ENCODE results near the gene PHOX2A.
"Not testable (repeated sequence)": the region's sequence is repeated elsewhere in the genome, so short reads cannot be mapped to it uniquely, and the experiment has no call there.

PHOX2A gene

GRCh38 chr11:72244060-72244360 is at the start of gene PHOX2A:
PHOX2A (minus strand) TSS chr11:72244176; CDS start chr11:72244004, 172 bp downstream.
- H3K9me3 ChIP-seq (ENCODE audit: control insufficient read depth, low read length), result peaks cover 10% of the 10 kb centered on the region
- no peak within 1 kb of the TSS for H3K4me3 ChIP-seq (ENCODE audit: low read length)
- no peak for DNase-seq (ENCODE audit: low read depth)
- no peaks in the 10 kb centered on the region for H3K36me3 ChIP-seq (ENCODE audit: control insufficient read depth, insufficient read depth, low read length, severe bottlenecking)
- H3K4me1 ChIP-seq (ENCODE audit: control insufficient read depth, insufficient read depth, low read length), result peaks cover 9% of the 10 kb centered on the region
- peaks cover 61% of the 10 kb centered on the region for H3K27me3 ChIP-seq (replicated peaks; ENCODE audit: control insufficient read depth, insufficient read depth, low read length)
- H3K9ac ChIP-seq (ENCODE audit: low read length), result no peak within 1 kb of the TSS

DNA sequence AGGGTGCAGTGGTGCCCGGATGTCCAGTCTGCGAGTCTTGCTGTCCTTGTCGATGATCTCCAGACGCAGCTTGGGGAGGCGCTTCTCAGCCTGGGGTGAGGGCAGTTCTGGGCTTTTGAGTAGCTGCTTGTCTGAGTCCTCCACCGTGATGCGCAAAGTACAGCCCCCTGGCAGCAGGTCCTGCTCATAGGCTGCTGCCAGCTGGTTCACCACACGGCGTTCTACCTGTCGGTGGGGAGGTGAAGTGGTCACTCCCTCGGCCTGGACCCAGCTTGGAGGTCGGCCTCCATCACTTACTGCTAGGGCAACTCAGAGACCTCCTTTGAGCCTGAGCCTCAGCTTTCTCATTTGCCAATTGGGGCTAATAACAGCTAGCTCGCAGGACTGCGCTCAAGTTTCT is 49.4 kb upstream of the PHOX2A start:
- no peaks in the 10 kb centered on the region for H3K27me3 ChIP-seq (replicated peaks; ENCODE audit: control insufficient read depth, insufficient read depth, low read length)
- no peaks in the 10 kb centered on the region for H3K4me1 ChIP-seq (ENCODE audit: control insufficient read depth, insufficient read depth, low read length)
- no peak overlapping the region for H3K9ac ChIP-seq (ENCODE audit: low read length)
- H3K4me3 ChIP-seq (ENCODE audit: low read length), result no peak overlapping the region
- DNase-seq (ENCODE audit: low read depth), result no peak
- H3K9me3 ChIP-seq (ENCODE audit: control insufficient read depth, low read length), result no peaks in the 10 kb centered on the region
- H3K36me3 ChIP-seq (ENCODE audit: control insufficient read depth, insufficient read depth, low read length, severe bottlenecking), result peaks cover 35% of the 10 kb centered on the region

DNA sequence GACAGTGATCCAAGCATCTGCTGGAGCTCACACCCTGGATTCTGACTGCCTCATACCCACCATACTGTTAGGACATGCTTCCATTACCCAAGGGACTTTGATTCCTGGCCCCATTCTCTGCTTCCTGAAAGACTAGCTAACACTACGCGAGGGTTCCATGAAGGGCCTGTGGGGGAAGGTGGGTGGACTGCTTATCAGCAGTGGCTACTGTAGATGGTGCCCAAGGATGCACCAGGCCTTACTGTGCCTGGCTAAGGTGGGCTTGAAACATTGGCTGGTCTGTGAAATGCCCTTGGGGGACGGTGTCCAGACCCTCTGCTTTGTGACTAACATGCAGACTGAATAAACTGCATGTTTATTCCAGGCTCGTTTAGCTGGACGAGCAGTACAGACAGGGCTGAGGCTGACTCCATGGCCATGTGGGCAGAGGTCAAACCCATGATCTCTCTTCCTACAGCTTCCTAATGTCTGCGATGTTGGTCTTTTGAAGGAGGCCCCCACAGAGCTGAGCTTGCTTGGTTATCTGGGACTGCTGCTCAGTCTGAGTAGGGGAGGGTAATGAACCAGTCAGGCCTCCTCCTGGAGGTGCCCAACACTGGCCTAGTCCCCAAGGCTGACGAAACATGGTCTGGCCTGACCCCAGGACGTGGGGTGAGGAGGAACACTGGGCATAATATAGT is 48.3 kb upstream of the PHOX2A start:
- no peaks in the 10 kb centered on the region for H3K4me1 ChIP-seq (ENCODE audit: control insufficient read depth, insufficient read depth, low read length)
- DNase-seq (ENCODE audit: low read depth), result no peak
- no peaks in the 10 kb centered on the region for H3K27me3 ChIP-seq (replicated peaks; ENCODE audit: control insufficient read depth, insufficient read depth, low read length)
- no peak overlapping the region for H3K9ac ChIP-seq (ENCODE audit: low read length)
- H3K36me3 ChIP-seq (ENCODE audit: control insufficient read depth, insufficient read depth, low read length, severe bottlenecking), result peaks cover 26% of the 10 kb centered on the region
- no peak overlapping the region for H3K4me3 ChIP-seq (ENCODE audit: low read length)
- H3K9me3 ChIP-seq (ENCODE audit: control insufficient read depth, low read length), result no peaks in the 10 kb centered on the region

- peaks cover 24% of the 10 kb centered on the region for H3K36me3 ChIP-seq (ENCODE audit: control insufficient read depth, insufficient read depth, low read length, severe bottlenecking)
- DNase-seq (ENCODE audit: low read depth), result peak; percentile 30
- H3K4me1 ChIP-seq (ENCODE audit: control insufficient read depth, insufficient read depth, low read length); H3K9ac ChIP-seq (ENCODE audit: low read length); H3K4me3 ChIP-seq (ENCODE audit: low read length); H3K27me3 ChIP-seq (replicated peaks; ENCODE audit: control insufficient read depth, insufficient read depth, low read length); H3K9me3 ChIP-seq (ENCODE audit: control insufficient read depth, low read length): not testable (repeated sequence)
These were observed 46.8 kb upstream of the PHOX2A start for GRCh38 chr11:72290741-72291140.

GRCh38 chr11:72287293-72287692 is 43.3 kb upstream of the PHOX2A start:
- DNase-seq (ENCODE audit: low read depth), result no peak
- Histone ChIP-seq H3K4me1 (ENCODE audit: control insufficient read depth, insufficient read depth, low read length) (no peaks in the 10 kb centered on the region), H3K9ac (ENCODE audit: low read length) (no peak overlapping the region), H3K4me3 (ENCODE audit: low read length) (no peak overlapping the region), H3K27me3 (replicated peaks; ENCODE audit: control insufficient read depth, insufficient read depth, low read length) (peaks cover 6% of the 10 kb centered on the region), H3K36me3 (ENCODE audit: control insufficient read depth, insufficient read depth, low read length, severe bottlenecking) (no peaks in the 10 kb centered on the region), H3K9me3 (ENCODE audit: control insufficient read depth, low read length) (no peaks in the 10 kb centered on the region)

DNA sequence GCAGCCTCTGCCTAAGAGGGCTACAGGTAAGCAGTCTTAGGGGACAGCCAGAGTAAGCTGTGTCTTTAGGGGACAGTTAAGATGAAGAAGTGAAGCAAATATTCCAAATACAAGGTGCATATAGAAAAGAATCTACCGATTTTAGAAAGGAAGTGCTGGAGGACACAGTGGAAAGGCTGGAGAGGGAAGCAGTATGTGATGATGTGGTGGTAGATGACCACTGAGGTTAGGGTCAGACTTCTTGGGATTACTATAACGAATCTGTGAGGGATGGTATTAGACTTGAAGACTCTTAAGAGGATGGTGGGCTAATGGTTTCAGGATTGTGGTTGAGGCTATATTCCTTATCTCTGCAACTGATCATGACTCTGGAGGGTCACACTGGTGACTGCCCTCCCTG is 40.0 kb upstream of the PHOX2A start:
- no peaks in the 10 kb centered on the region for H3K9me3 ChIP-seq (ENCODE audit: control insufficient read depth, low read length)
- H3K27me3 ChIP-seq (replicated peaks; ENCODE audit: control insufficient read depth, insufficient read depth, low read length), result peaks cover 6% of the 10 kb centered on the region
- H3K4me1 ChIP-seq (ENCODE audit: control insufficient read depth, insufficient read depth, low read length), result peaks cover 8% of the 10 kb centered on the region
- no peaks in the 10 kb centered on the region for H3K36me3 ChIP-seq (ENCODE audit: control insufficient read depth, insufficient read depth, low read length, severe bottlenecking)
- H3K4me3 ChIP-seq (ENCODE audit: low read length), result no peak overlapping the region
- H3K9ac ChIP-seq (ENCODE audit: low read length), result no peak overlapping the region
- no peak for DNase-seq (ENCODE audit: low read depth)

GRCh38 chr11:72280726-72281315 is 36.8 kb upstream of the PHOX2A start:
- Histone ChIP-seq H3K9me3 (ENCODE audit: control insufficient read depth, low read length) (no peaks in the 10 kb centered on the region), H3K9ac (ENCODE audit: low read length) (no peak overlapping the region), H3K27me3 (replicated peaks; ENCODE audit: control insufficient read depth, insufficient read depth, low read length) (peaks cover 6% of the 10 kb centered on the region), H3K4me3 (ENCODE audit: low read length) (no peak overlapping the region), H3K4me1 (ENCODE audit: control insufficient read depth, insufficient read depth, low read length) (peaks cover 13% of the 10 kb centered on the region), H3K36me3 (ENCODE audit: control insufficient read depth, insufficient read depth, low read length, severe bottlenecking) (no peaks in the 10 kb centered on the region)
- no peak for DNase-seq (ENCODE audit: low read depth)

DNA sequence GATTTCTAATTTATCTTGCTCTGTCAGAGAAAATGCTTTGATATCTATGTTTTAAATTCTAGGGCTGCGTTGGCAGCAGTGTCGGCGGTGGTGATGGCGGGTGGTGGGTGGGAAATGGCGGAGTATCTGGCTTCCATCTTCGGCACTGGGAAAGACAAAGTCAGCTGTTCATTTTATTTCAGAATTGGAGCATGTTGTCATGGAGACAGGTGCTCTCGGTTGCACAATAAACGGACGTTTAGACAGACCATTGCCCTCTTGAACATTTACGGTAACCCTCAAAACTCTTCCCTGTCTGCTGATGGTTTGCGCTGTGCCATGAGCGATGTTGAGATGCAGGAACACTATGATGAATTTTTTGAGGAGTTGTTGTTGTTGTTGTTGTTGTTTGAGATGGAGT is 36.1 kb upstream of the PHOX2A start:
- H3K9me3 ChIP-seq (ENCODE audit: control insufficient read depth, low read length), result no peaks in the 10 kb centered on the region
- H3K9ac ChIP-seq (ENCODE audit: low read length), result no peak overlapping the region
- no peaks in the 10 kb centered on the region for H3K36me3 ChIP-seq (ENCODE audit: control insufficient read depth, insufficient read depth, low read length, severe bottlenecking)
- peaks cover 13% of the 10 kb centered on the region for H3K4me1 ChIP-seq (ENCODE audit: control insufficient read depth, insufficient read depth, low read length)
- H3K4me3 ChIP-seq (ENCODE audit: low read length), result no peak overlapping the region
- DNase-seq (ENCODE audit: low read depth), result no peak
- peaks cover 6% of the 10 kb centered on the region for H3K27me3 ChIP-seq (replicated peaks; ENCODE audit: control insufficient read depth, insufficient read depth, low read length)

- peak; percentile 30 for DNase-seq (ENCODE audit: low read depth)
- Histone ChIP-seq H3K9ac (ENCODE audit: low read length) (no peak overlapping the region), H3K36me3 (ENCODE audit: control insufficient read depth, insufficient read depth, low read length, severe bottlenecking) (no peaks in the 10 kb centered on the region), H3K9me3 (ENCODE audit: control insufficient read depth, low read length) (no peaks in the 10 kb centered on the region), H3K27me3 (replicated peaks; ENCODE audit: control insufficient read depth, insufficient read depth, low read length) (peaks cover 6% of the 10 kb centered on the region), H3K4me3 (ENCODE audit: low read length) (peak overlapping the region; percentile 40), H3K4me1 (ENCODE audit: control insufficient read depth, insufficient read depth, low read length) (peaks cover 13% of the 10 kb centered on the region)
These were observed 34.9 kb upstream of the PHOX2A start for GRCh38 chr11:72278905-72279304.

DNA sequence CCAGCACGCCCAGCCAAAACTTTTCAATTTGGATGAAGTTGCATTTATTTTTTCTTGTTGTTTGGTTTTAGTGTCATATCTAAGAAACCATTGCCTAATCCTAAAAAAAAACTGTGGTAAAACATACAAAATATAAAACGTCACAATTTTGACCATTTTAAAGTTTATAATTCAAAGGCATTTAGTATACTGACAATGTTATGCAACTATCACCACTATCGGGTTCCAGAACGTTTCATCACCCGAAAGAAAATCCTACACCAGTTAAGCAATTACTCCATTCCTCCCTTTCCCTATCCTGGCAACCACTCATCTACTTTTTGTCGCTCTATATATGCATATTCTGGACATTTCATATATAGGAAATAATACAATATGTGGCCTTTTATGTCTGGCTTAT is 30.5 kb upstream of the PHOX2A start:
- Histone ChIP-seq H3K9ac (ENCODE audit: low read length) (no peak overlapping the region), H3K9me3 (ENCODE audit: control insufficient read depth, low read length) (no peaks in the 10 kb centered on the region), H3K27me3 (replicated peaks; ENCODE audit: control insufficient read depth, insufficient read depth, low read length) (no peaks in the 10 kb centered on the region), H3K36me3 (ENCODE audit: control insufficient read depth, insufficient read depth, low read length, severe bottlenecking) (no peaks in the 10 kb centered on the region), H3K4me3 (ENCODE audit: low read length) (no peak overlapping the region), H3K4me1 (ENCODE audit: control insufficient read depth, insufficient read depth, low read length) (peaks cover 19% of the 10 kb centered on the region)
- peak; percentile 57 for DNase-seq (ENCODE audit: low read depth)

DNA sequence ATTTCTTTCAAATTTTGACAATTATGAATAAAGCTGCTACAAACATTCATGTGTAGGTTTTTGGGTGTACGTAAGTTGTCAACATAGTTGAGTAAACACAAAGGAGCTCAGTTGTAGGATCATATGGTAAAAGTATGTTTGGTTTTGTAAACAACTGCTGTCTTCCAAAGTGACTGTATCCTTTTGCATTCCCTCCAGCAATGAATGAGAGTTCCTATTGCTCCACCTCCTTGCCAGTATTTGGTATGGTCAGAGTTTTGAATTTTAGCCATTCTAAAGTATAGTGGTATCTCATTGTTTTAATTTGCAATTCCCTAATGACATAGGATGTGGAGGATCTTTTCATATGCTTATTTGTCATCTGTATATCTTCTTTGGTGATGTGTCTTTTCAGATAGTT is 28.0 kb upstream of the PHOX2A start:
- no peak overlapping the region for H3K9ac ChIP-seq (ENCODE audit: low read length)
- H3K4me1 ChIP-seq (ENCODE audit: control insufficient read depth, insufficient read depth, low read length), result peaks cover 9% of the 10 kb centered on the region
- H3K4me3 ChIP-seq (ENCODE audit: low read length), result no peak overlapping the region
- H3K27me3 ChIP-seq (replicated peaks; ENCODE audit: control insufficient read depth, insufficient read depth, low read length), result no peaks in the 10 kb centered on the region
- no peak for DNase-seq (ENCODE audit: low read depth)
- no peaks in the 10 kb centered on the region for H3K9me3 ChIP-seq (ENCODE audit: control insufficient read depth, low read length)
- H3K36me3 ChIP-seq (ENCODE audit: control insufficient read depth, insufficient read depth, low read length, severe bottlenecking), result no peaks in the 10 kb centered on the region
